ENCODE results near the gene GMDS.

DNA sequence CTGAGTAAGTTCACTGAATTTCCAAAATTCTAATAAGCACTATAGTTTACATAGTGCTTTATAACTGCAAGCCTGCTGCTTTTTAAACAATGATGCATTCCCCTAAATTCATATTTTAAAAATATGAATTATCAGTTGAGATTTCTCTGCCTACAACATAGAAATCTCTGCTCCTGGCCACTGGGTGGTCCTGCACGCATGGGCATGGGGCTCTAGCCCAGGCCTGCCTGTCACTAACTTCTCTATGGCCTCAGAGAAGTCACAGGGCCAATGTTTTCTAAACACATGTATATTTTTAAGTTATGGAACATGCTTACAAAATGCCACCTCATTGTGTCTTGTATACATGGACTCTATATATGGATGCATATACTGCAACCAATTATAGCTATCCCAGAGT lies 424.7 kb downstream of the GMDS start:
- TF ChIP-seq, protein P1, sequence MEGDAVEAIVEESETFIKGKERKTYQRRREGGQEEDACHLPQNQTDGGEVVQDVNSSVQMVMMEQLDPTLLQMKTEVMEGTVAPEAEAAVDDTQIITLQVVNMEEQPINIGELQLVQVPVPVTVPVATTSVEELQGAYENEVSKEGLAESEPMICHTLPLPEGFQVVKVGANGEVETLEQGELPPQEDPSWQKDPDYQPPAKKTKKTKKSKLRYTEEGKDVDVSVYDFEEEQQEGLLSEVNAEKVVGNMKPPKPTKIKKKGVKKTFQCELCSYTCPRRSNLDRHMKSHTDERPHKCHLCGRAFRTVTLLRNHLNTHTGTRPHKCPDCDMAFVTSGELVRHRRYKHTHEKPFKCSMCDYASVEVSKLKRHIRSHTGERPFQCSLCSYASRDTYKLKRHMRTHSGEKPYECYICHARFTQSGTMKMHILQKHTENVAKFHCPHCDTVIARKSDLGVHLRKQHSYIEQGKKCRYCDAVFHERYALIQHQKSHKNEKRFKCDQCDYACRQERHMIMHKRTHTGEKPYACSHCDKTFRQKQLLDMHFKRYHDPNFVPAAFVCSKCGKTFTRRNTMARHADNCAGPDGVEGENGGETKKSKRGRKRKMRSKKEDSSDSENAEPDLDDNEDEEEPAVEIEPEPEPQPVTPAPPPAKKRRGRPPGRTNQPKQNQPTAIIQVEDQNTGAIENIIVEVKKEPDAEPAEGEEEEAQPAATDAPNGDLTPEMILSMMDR (optimal IDR thresholded peaks at IDR 0.05 in 1 of 3, IDR thresholded peaks at IDR 0.05 in 1 of 3, conservative IDR thresholded peaks at IDR 0.05 in 1 of 3; ENCODE audit: extremely low read depth in 1 of 3, insufficient read depth in 2 of 3, low read length in 3 of 3) = no peak
- no peak for TF ChIP-seq EZH2 (IDR thresholded peaks at IDR 0.05; ENCODE audit: low read length)

Data from keratinocyte (primary cell).